HepG2 (cell line): ENCODE data around the gene SYNGR4. TPM values are rescaled to one million over a fixed set of nuclear protein-coding genes. Genes with fewer than 3 reads are reported as not detected.

Experiments
- ATAC-seq: fragments of 200-7000 bp; cut with Tn5 transposase; 3 replicates; pipeline ENCODE4 v1.9.1; 2020; ENCODE audit warnings: mild to moderate bottlenecking, moderate library complexity
- BruUV-seq: library from RNA; stranded (reverse); fragments of 400-500 nt; replicated peaks from 2 replicates; lab custom pipeline; 2021; lab: Mats Ljungman, UMichigan
- CTCF ChIA-PET: fragments of 300-600 bp; formaldehyde crosslinking; extraction: SDS; loops from one replicate; lab custom pipeline; 2021; ENCODE audit warnings: low total read pairs, inconsistent platforms, low intra/inter-chr PET ratio; lab: Yijun Ruan, JAX
- POLR2A ChIA-PET: fragments of 350-600 bp; sonication (Branson Sonifier 250); formaldehyde crosslinking; loops from one replicate; lab custom pipeline; 2020; ENCODE audit warnings: antibody characterized with exemption, inconsistent platforms; lab: Yijun Ruan, JAX
- DNase-seq: peaks from one replicate; pipeline ENCODE4 v3.0.0-alpha.2; 2015; ENCODE audit warnings: low spot score
- FAIRE-seq: peaks from 3 replicates; lab custom pipeline; 2011; peaks lifted over from hg19 to GRCh38; lab: Jason Lieb, UNC
- H2AFZ ChIP-seq: one replicate; pipeline ENCODE4 v1.6.1; 2011; ENCODE audit warnings: low read length, inconsistent platforms
- H3K27ac ChIP-seq: fragments of 300-600 bp; 3 replicates; pipeline ENCODE4 v1.8.0; 2011; ENCODE audit warnings: mixed run types, mild to moderate bottlenecking, mixed read lengths, low read length, inconsistent platforms; ENCODE audit not compliant: insufficient read depth; ENCODE audit errors: extremely low read length
- H3K27me3 ChIP-seq, 2 experiments: fragments of 200-600 bp in 1 of 2; 2 replicates in 1 of 2; 3 replicates in 1 of 2; pipeline versions ENCODE4 v1.6.0 to v1.8.0; 2011; ENCODE audit warnings: low read length in 2 of 2, mild to moderate bottlenecking in 2 of 2, moderate library complexity in 2 of 2, inconsistent platforms in 1 of 2; ENCODE audit not compliant: insufficient read depth in 2 of 2, control insufficient read depth in 1 of 2
- H3K36me3 ChIP-seq, 2 experiments: fragments of 200-600 bp in 1 of 2; replicated peaks in 1 of 2; 2 replicates in 1 of 2; 3 replicates in 1 of 2; pipeline versions ENCODE4 v1.5.1 to v1.8.0; 2011; ENCODE audit warnings: low read length in 2 of 2, inconsistent platforms in 1 of 2; ENCODE audit not compliant: insufficient read depth in 2 of 2, control insufficient read depth in 1 of 2
- H3K4me1 ChIP-seq: 2 replicates; pipeline ENCODE4 v1.5.1; 2012; ENCODE audit warnings: low read length, inconsistent platforms; ENCODE audit not compliant: insufficient read depth
- H3K4me2 ChIP-seq: 2 replicates; pipeline ENCODE4 v1.6.0; 2011; ENCODE audit warnings: low read depth, low read length, inconsistent platforms
- H3K4me3 ChIP-seq, 3 experiments: fragments of 200-600 bp in 1 of 3; sonication (generic), shearing (Covaris generic) in 1 of 3; replicated peaks in 1 of 3; 2 replicates each; pipeline ENCODE4 v1.5.1; 2011 to 2016; ENCODE audit warnings: low read length in 3 of 3, inconsistent platforms in 2 of 3, low read depth in 2 of 3, mild to moderate bottlenecking in 2 of 3, control low read depth in 1 of 3, mixed read lengths in 1 of 3; ENCODE audit not compliant: insufficient read depth in 1 of 3
- H3K79me2 ChIP-seq: one replicate; pipeline ENCODE4 v1.6.1; 2011; ENCODE audit warnings: low read length, inconsistent platforms; ENCODE audit not compliant: insufficient read depth
- H3K9ac ChIP-seq: 2 replicates; pipeline ENCODE4 v1.6.0; 2011; ENCODE audit warnings: mild to moderate bottlenecking, low read depth, low read length, inconsistent platforms; ENCODE audit not compliant: insufficient read depth
- H3K9me3 ChIP-seq: 2 replicates; pipeline ENCODE4 v1.5.1; 2012; ENCODE audit warnings: mild to moderate bottlenecking, low read length
- H4K20me1 ChIP-seq: 2 replicates; pipeline ENCODE4 v1.6.0; 2011; ENCODE audit warnings: inconsistent platforms, mild to moderate bottlenecking, low read length, moderate library complexity; ENCODE audit not compliant: insufficient read depth
- MTERF4 ChIP-seq: sonication (generic); formaldehyde crosslinking; IDR thresholded peaks from 2 replicates; pipeline ENCODE4 v1.8.0; 2023; ENCODE audit warnings: mild to moderate bottlenecking, missing genetic modification reagents
- TEF ChIP-seq: sonication (generic); formaldehyde crosslinking; IDR thresholded peaks from 2 replicates; pipeline ENCODE4 v1.5.0; 2020; ENCODE audit warnings: missing genetic modification reagents
- ZNF629 ChIP-seq: sonication (generic); formaldehyde crosslinking; conservative IDR thresholded peaks from 2 replicates; pipeline ENCODE4 v1.5.0; 2020; ENCODE audit warnings: missing genetic modification reagents
- WGBS: methylation state at CpG from one replicate; pipeline ENCODE4 v1.1.6; 2017; ENCODE audit warnings: low lambda C conversion rate; 5-methylcytosine and 5-hydroxymethylcytosine counted together
- in situ Hi-C: cut with HindIII; loops from 2 replicates; pipeline ENCODE4 v1.10.0; 2017; ENCODE audit warnings: low pct_unique_long_range_greater_than_20kb; ENCODE audit not compliant: extremely low pct_ligation_motif_present
- intact Hi-C: fragments of 100-400 bp; cut with micrococcal nuclease; formaldehyde crosslinking; loops from one replicate; pipeline ENCODE4 v1.10.0; 2022; ENCODE audit not compliant: unreplicated experiment
- polyA plus RNA-seq, 8 experiments: library from polyadenylated mRNA; depleted of rRNA in 3 of 8; stranded (reverse) in 7 of 8; unstranded in 1 of 8; fragments of >200 nt; fragmentation: Illumina TruSeq in 4 of 8; extraction: Trizol in 4 of 8; gene quantifications; 2 replicates each; pipeline versions ENCODE4 v1.2.1 to v1.2.3, GENCODE V29; 2011 to 2016; ENCODE audit warnings: low read depth in 4 of 8, missing spikeins in 1 of 8, mixed read lengths in 1 of 8; ENCODE audit not compliant: insufficient read depth in 1 of 8
- total RNA-seq, 5 experiments: library from RNA; depleted of rRNA; stranded (reverse); fragments of >200 nt; fragmentation: Illumina TruSeq; extraction: Trizol; gene quantifications; 2 replicates each; pipeline ENCODE4 v1.2.3, GENCODE V29; 2016; ENCODE audit warnings: low read depth in 1 of 5
- TF ChIP-seq, protein P1 (sequence below): sonication (generic); formaldehyde crosslinking; IDR thresholded peaks from 2 replicates; pipeline ENCODE4 v1.5.1; 2020; ENCODE audit warnings: mild to moderate bottlenecking, missing genetic modification reagents, borderline replicate concordance

The SYNGR4 gene
- total and polyA plus RNA-seq, 2 of the 13 experiments (the other 11 are each of a cell fraction or from before 2014, with no cell fraction given), result not detected

DNA sequence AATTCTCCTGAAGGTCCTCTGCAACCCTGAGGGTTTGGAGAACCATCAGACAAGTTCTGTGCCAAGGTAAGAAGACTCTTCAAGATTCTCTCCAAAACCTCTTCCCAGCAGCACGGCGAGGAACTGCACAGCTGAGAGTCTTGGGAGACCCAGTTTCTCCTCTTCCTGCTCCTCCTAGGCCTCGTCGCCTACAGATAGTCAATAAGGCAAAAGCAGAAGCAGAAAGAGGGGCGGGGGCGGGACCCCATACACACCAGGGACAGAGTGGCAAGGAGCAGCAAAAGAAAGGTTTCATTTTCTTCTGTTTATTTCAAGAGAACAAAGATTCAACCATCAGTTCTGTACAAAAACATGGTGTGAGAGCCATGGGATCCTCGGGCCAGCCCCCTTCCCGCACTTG, 18.1 kb downstream of the SYNGR4 start (continued):
- TF ChIP-seq TEF (CRISPR knock-in tag), result no peak
- TF ChIP-seq, protein P1, sequence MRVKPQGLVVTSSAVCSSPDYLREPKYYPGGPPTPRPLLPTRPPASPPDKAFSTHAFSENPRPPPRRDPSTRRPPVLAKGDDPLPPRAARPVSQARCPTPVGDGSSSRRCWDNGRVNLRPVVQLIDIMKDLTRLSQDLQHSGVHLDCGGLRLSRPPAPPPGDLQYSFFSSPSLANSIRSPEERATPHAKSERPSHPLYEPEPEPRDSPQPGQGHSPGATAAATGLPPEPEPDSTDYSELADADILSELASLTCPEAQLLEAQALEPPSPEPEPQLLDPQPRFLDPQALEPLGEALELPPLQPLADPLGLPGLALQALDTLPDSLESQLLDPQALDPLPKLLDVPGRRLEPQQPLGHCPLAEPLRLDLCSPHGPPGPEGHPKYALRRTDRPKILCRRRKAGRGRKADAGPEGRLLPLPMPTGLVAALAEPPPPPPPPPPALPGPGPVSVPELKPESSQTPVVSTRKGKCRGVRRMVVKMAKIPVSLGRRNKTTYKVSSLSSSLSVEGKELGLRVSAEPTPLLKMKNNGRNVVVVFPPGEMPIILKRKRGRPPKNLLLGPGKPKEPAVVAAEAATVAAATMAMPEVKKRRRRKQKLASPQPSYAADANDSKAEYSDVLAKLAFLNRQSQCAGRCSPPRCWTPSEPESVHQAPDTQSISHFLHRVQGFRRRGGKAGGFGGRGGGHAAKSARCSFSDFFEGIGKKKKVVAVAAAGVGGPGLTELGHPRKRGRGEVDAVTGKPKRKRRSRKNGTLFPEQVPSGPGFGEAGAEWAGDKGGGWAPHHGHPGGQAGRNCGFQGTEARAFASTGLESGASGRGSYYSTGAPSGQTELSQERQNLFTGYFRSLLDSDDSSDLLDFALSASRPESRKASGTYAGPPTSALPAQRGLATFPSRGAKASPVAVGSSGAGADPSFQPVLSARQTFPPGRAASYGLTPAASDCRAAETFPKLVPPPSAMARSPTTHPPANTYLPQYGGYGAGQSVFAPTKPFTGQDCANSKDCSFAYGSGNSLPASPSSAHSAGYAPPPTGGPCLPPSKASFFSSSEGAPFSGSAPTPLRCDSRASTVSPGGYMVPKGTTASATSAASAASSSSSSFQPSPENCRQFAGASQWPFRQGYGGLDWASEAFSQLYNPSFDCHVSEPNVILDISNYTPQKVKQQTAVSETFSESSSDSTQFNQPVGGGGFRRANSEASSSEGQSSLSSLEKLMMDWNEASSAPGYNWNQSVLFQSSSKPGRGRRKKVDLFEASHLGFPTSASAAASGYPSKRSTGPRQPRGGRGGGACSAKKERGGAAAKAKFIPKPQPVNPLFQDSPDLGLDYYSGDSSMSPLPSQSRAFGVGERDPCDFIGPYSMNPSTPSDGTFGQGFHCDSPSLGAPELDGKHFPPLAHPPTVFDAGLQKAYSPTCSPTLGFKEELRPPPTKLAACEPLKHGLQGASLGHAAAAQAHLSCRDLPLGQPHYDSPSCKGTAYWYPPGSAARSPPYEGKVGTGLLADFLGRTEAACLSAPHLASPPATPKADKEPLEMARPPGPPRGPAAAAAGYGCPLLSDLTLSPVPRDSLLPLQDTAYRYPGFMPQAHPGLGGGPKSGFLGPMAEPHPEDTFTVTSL (CRISPR knock-in tag), result no peak

- Histone ChIP-seq H3K36me3 (peaks cover 24 to 57% of the 10 kb centered on the region in 2 experiments), H2AFZ (no peak overlapping the region), H3K27me3 (no peaks in the 10 kb centered on the region; a peak in 1 of 5 replicates), H3K27ac (no peak overlapping the region), H3K79me2 (peaks cover 9% of the 10 kb centered on the region), H3K4me2 (no peak overlapping the region), H3K4me1 (peaks cover 24% of the 10 kb centered on the region), H3K9ac (no peak overlapping the region), H3K4me3 (no peak overlapping the region), H3K9me3 (no peaks in the 10 kb centered on the region), H4K20me1 (peaks cover 4% of the 10 kb centered on the region; the same call in 1 of the 2 replicates)
- ATAC-seq (no peak), FAIRE-seq (no peak), DNase-seq (no peak)
- ChIA-PET CTCF (no interaction called here), POLR2A (no interaction called here)
- WGBS, result 94% methylated on average over 7 of the region's 7 CpGs
- TF ChIP-seq ZNF629 (CRISPR knock-in tag), result peak; percentile 90
- TF ChIP-seq MTERF4, result no peak
- in situ Hi-C loops, result no loop called here
- no TSS peak for BruUV-seq
- intact Hi-C loops, result no loop called here
Measured at GRCh38 chr19:48385461-48386087, 21.4 kb downstream of the SYNGR4 start.
